Liver (tissue), 9 donors: ENCODE results near the gene LOXHD1. TPM values are rescaled to one million over a fixed set of nuclear protein-coding genes. Genes with fewer than 3 reads are reported as not detected.

ENCODE experiments used
- DNase-seq: peaks from one replicate; pipeline ENCODE4 v3.0.0-alpha.2; 2017; ENCODE audit warnings: low spot score
- H3K27ac ChIP-seq, 2 donors: one replicate each; pipeline ENCODE4 v1.7.0; 2013; ENCODE audit warnings: inconsistent platforms in 2 of 2, low read length in 2 of 2, control low read depth in 1 of 2, low read depth in 1 of 2, mild to moderate bottlenecking in 1 of 2
- H3K27me3 ChIP-seq, 4 donors: one replicate each; pipeline versions ENCODE4 v1.6.1 to v1.7.0; 2013; ENCODE audit warnings: low read length in 3 of 4, inconsistent platforms in 1 of 4, mild to moderate bottlenecking in 1 of 4, moderate library complexity in 1 of 4; ENCODE audit not compliant: control insufficient read depth in 4 of 4, insufficient read depth in 4 of 4
- H3K36me3 ChIP-seq, 4 donors: one replicate each; pipeline versions ENCODE4 v1.6.1 to v1.7.0; 2013; ENCODE audit warnings: low read length in 3 of 4, mild to moderate bottlenecking in 3 of 4, low read depth in 1 of 4, moderate library complexity in 1 of 4; ENCODE audit not compliant: control insufficient read depth in 4 of 4, insufficient read depth in 3 of 4
- H3K4me1 ChIP-seq, 4 donors: one replicate each; pipeline versions ENCODE4 v1.6.1 to v1.7.0; 2013; ENCODE audit warnings: low read length in 3 of 4, mild to moderate bottlenecking in 3 of 4, moderate library complexity in 1 of 4; ENCODE audit not compliant: control insufficient read depth in 4 of 4, insufficient read depth in 4 of 4
- H3K4me3 ChIP-seq, 3 donors: one replicate each; pipeline versions ENCODE4 v1.6.1 to v1.7.0; 2013; ENCODE audit warnings: low read length in 3 of 3, control low read depth in 1 of 3, low read depth in 1 of 3, mild to moderate bottlenecking in 1 of 3
- H3K9ac ChIP-seq, 2 donors: one replicate each; pipeline ENCODE4 v1.7.0; 2013; ENCODE audit warnings: low read length in 2 of 2, mild to moderate bottlenecking in 2 of 2, moderate library complexity in 2 of 2, control low read depth in 1 of 2, low read depth in 1 of 2
- H3K9me3 ChIP-seq, 4 donors: one replicate each; pipeline versions ENCODE4 v1.6.1 to v1.7.0; 2013; ENCODE audit warnings: low read length in 3 of 4; ENCODE audit not compliant: control insufficient read depth in 4 of 4
- ATF3 ChIP-seq: IDR thresholded peaks from 2 replicates; pipeline ENCODE4 v1.6.1; 2016; ENCODE audit warnings: antibody characterized with exemption
- CTCF ChIP-seq: fragments of 150-350 bp; IDR thresholded peaks from 2 replicates; pipeline ENCODE4 v1.5.1; 2017; ENCODE audit warnings: improper control_type of control experiment, low read depth, low read length; ENCODE audit not compliant: missing input control
- EGR1 ChIP-seq, 2 donors: IDR thresholded peaks; 2 replicates each; pipeline ENCODE4 v1.6.1; 2016 to 2018; ENCODE audit warnings: antibody characterized with exemption in 2 of 2, low read depth in 2 of 2
- FOXA1 ChIP-seq: IDR thresholded peaks from 2 replicates; pipeline ENCODE4 v1.6.1; 2016; ENCODE audit warnings: antibody characterized with exemption
- FOXA2 ChIP-seq: IDR thresholded peaks from 2 replicates; pipeline ENCODE4 v1.6.1; 2016; ENCODE audit warnings: antibody characterized with exemption
- GABPA ChIP-seq, 2 donors: IDR thresholded peaks in 1 of 2; conservative IDR thresholded peaks in 1 of 2; 2 replicates each; pipeline ENCODE4 v1.6.1; 2016; ENCODE audit warnings: antibody characterized with exemption in 2 of 2, mild to moderate bottlenecking in 1 of 2, moderate library complexity in 1 of 2
- HNF4A ChIP-seq, 2 donors: conservative IDR thresholded peaks; 2 replicates each; pipeline ENCODE4 v1.6.1; 2016; ENCODE audit warnings: antibody characterized with exemption in 2 of 2, mild to moderate bottlenecking in 2 of 2
- HNF4G ChIP-seq: IDR thresholded peaks from 2 replicates; pipeline ENCODE4 v1.6.1; 2016; ENCODE audit warnings: antibody characterized with exemption
- JUND ChIP-seq, 2 donors: IDR thresholded peaks; 2 replicates each; pipeline ENCODE4 v1.6.1; 2016; ENCODE audit warnings: antibody characterized with exemption in 2 of 2
- MAX ChIP-seq: IDR thresholded peaks from 2 replicates; pipeline ENCODE4 v1.6.1; 2016; ENCODE audit warnings: antibody characterized with exemption
- NR2F2 ChIP-seq: IDR thresholded peaks from 2 replicates; pipeline ENCODE4 v1.6.1; 2016; ENCODE audit warnings: antibody characterized with exemption
- RAD21 ChIP-seq, 2 donors: IDR thresholded peaks; 2 replicates each; pipeline ENCODE4 v1.6.1; 2016; ENCODE audit warnings: antibody characterized with exemption in 2 of 2, mild to moderate bottlenecking in 2 of 2
- REST ChIP-seq: IDR thresholded peaks from 2 replicates; pipeline ENCODE4 v1.6.1; 2016; ENCODE audit warnings: antibody characterized with exemption, mild to moderate bottlenecking
- RXRA ChIP-seq, 2 donors: IDR thresholded peaks; 2 replicates each; pipeline ENCODE4 v1.6.1; 2017 to 2018; ENCODE audit warnings: antibody characterized with exemption in 2 of 2, mild to moderate bottlenecking in 1 of 2
- SP1 ChIP-seq: IDR thresholded peaks from 2 replicates; pipeline ENCODE4 v1.6.1; 2018; ENCODE audit warnings: antibody characterized with exemption, mild to moderate bottlenecking
- TAF1 ChIP-seq: conservative IDR thresholded peaks from 2 replicates; pipeline ENCODE4 v1.6.1; 2016; ENCODE audit warnings: antibody characterized with exemption, mild to moderate bottlenecking
- YY1 ChIP-seq: IDR thresholded peaks from 2 replicates; pipeline ENCODE4 v1.6.1; 2016; ENCODE audit warnings: antibody characterized with exemption, mild to moderate bottlenecking
- ZBTB33 ChIP-seq: IDR thresholded peaks from 2 replicates; pipeline ENCODE4 v1.6.1; 2016; ENCODE audit warnings: antibody characterized with exemption
- WGBS: extraction: QIAGEN DNeasy Blood & Tissue Kit; methylation state at CpG from one replicate; pipeline ENCODE4 v1.1.7; 2013; 5-methylcytosine and 5-hydroxymethylcytosine counted together
- polyA plus RNA-seq, 2 donors: library from polyadenylated mRNA; stranded (reverse) in 1 of 2; unstranded in 1 of 2; fragments of 200-250 nt in 1 of 2; fragments of >200 nt in 1 of 2; fragmentation: Nextera tagmentation in 1 of 2; extraction: Ambion mirVana in 1 of 2; gene quantifications; one replicate each; pipeline versions ENCODE4 v1.2.1 to v1.2.3, GENCODE V29; 2013 to 2015
- total RNA-seq, 2 donors: library from RNA; depleted of rRNA; stranded (reverse); fragments of >200 nt; gene quantifications; one replicate each; pipeline ENCODE4 v1.2.3, GENCODE V29; 2014
- donor health status: healthy.
- donor health status: healthy.
- donor health status: healthy.
- donor health status: healthy.
- donor health status: healthy.

LOXHD1 gene
- total and polyA plus RNA-seq, 4 donors, result 0.09 to 0.25 TPM; not detected in 2

GRCh38 chr18:46471809-46472498 is 185.1 kb downstream of the LOXHD1 start:
- Histone ChIP-seq H3K4me3 (no peak overlapping the region), H3K9me3 (no peaks in the 10 kb centered on the region), H3K4me1 (no peaks in the 10 kb centered on the region), H3K27ac (no peak overlapping the region), H3K27me3 (no peaks in the 10 kb centered on the region), H3K36me3 (no peaks in the 10 kb centered on the region), H3K9ac (no peak overlapping the region)
- WGBS, result 82% methylated on average over 3 of the region's 3 CpGs
- TF ChIP-seq HNF4G (no peak), FOXA1 (no peak), RAD21 (IDR thresholded peaks at IDR 0.05) (no peak), ATF3 (no peak), TAF1 (no peak), SP1 (no peak)
- DNase-seq, result no peak

- Histone ChIP-seq H3K9me3 (no peaks in the 10 kb centered on the region), H3K27me3 (no peaks in the 10 kb centered on the region), H3K27ac (no peak overlapping the region), H3K9ac (no peak overlapping the region), H3K4me3 (no peak overlapping the region), H3K4me1 (no peaks in the 10 kb centered on the region), H3K36me3 (no peaks in the 10 kb centered on the region)
- DNase-seq, result no peak
- TF ChIP-seq HNF4A (conservative IDR thresholded peaks at IDR 0.05), result no peak
- TF ChIP-seq RAD21 (IDR thresholded peaks at IDR 0.05), result no peak
- no peak for TF ChIP-seq REST
- TF ChIP-seq YY1, result no peak
- TF ChIP-seq ATF3, result no peak
- no peak for TF ChIP-seq CTCF
- no peak for TF ChIP-seq TAF1
- TF ChIP-seq EGR1 (IDR thresholded peaks at IDR 0.05; ENCODE audit: low read depth in 2 of 2), result no peak
- TF ChIP-seq FOXA2, result no peak
- no peak for TF ChIP-seq FOXA1
- no peak for TF ChIP-seq RXRA (IDR thresholded peaks at IDR 0.05)
- no peak for TF ChIP-seq JUND (IDR thresholded peaks at IDR 0.05)
- no peak for TF ChIP-seq HNF4G
- no peak for TF ChIP-seq SP1
- TF ChIP-seq ZBTB33, result no peak
- no peak for TF ChIP-seq MAX
- no peak for TF ChIP-seq NR2F2
- no peak for TF ChIP-seq GABPA (IDR thresholded peaks at IDR 0.05 in 1 of 2, conservative IDR thresholded peaks at IDR 0.05 in 1 of 2)
- 83% methylated on average over 3 of the region's 3 CpGs for WGBS
Measured at GRCh38 chr18:46470714-46471113, 186.3 kb downstream of the LOXHD1 start.
